Measurements from ENCODE around the gene BCORL1.

BCORL1 gene

GRCh38 chrX:130048686-130049222 lies 66.3 kb downstream of the BCORL1 start:
- no peak overlapping the region for H3K4me3 ChIP-seq (ENCODE audit: low read length)
- no peak for DNase-seq (ENCODE audit: low read depth, low spot score)

GRCh38 chrX:130049821-130050220 lies 67.4 kb downstream of the BCORL1 start:
- no peak for DNase-seq (ENCODE audit: low read depth, low spot score)
- H3K4me3 ChIP-seq (ENCODE audit: low read length): no peak overlapping the region

- H3K4me3 ChIP-seq (ENCODE audit: low read length): no peak overlapping the region
- no peak for DNase-seq (ENCODE audit: low read depth, low spot score)
These were observed 68.9 kb downstream of the BCORL1 start for GRCh38 chrX:130051176-130051845.

- DNase-seq (ENCODE audit: low read depth, low spot score): no peak
These were observed 70.8 kb downstream of the BCORL1 start for GRCh38 chrX:130053236-130053635.

GRCh38 chrX:130055103-130055502 lies 72.7 kb downstream of the BCORL1 start:
- no peak overlapping the region for H3K4me3 ChIP-seq (ENCODE audit: low read length)
- no peak for DNase-seq (ENCODE audit: low read depth, low spot score)

More at GRCh38 chrX:130053236-130053635, 70.8 kb downstream of the BCORL1 start:
- no peak overlapping the region for H3K4me3 ChIP-seq (ENCODE audit: low read length)

GRCh38 chrX:130055899-130056298 lies 73.5 kb downstream of the BCORL1 start:
- no peak overlapping the region for H3K4me3 ChIP-seq (ENCODE audit: low read length)
- no peak for DNase-seq (ENCODE audit: low read depth, low spot score)

- no peak overlapping the region for H3K4me3 ChIP-seq (ENCODE audit: low read length)
- DNase-seq (ENCODE audit: low read depth, low spot score): no peak
These were observed 74.8 kb downstream of the BCORL1 start for GRCh38 chrX:130057209-130057608.

GRCh38 chrX:130058652-130059051 lies 76.2 kb downstream of the BCORL1 start:
- DNase-seq (ENCODE audit: low read depth, low spot score): no peak
- H3K4me3 ChIP-seq (ENCODE audit: low read length): no peak overlapping the region

GRCh38 chrX:130060122-130061069 lies 78.0 kb downstream of the BCORL1 start:
- no peak for DNase-seq (ENCODE audit: low read depth, low spot score)
- H3K4me3 ChIP-seq (ENCODE audit: low read length): peak overlapping the region; percentile 30

GRCh38 chrX:130066975-130067615 lies 84.7 kb downstream of the BCORL1 start:
- DNase-seq (ENCODE audit: low read depth, low spot score): no peak
- no peak overlapping the region for H3K4me3 ChIP-seq (ENCODE audit: low read length)

- no peak for DNase-seq (ENCODE audit: low read depth, low spot score)
- no peak overlapping the region for H3K4me3 ChIP-seq (ENCODE audit: low read length)
These were observed 89.3 kb downstream of the BCORL1 start for GRCh38 chrX:130071611-130072344.

- no peak for DNase-seq (ENCODE audit: low read depth, low spot score)
These were observed 89.9 kb downstream of the BCORL1 start for GRCh38 chrX:130072345-130072740.

GRCh38 chrX:130075777-130076176 lies 93.3 kb downstream of the BCORL1 start:
- H3K4me3 ChIP-seq (ENCODE audit: low read length): no peak overlapping the region

More at GRCh38 chrX:130072345-130072740, 89.9 kb downstream of the BCORL1 start:
- no peak overlapping the region for H3K4me3 ChIP-seq (ENCODE audit: low read length)

GRCh38 chrX:130079824-130080406 lies 97.5 kb downstream of the BCORL1 start:
- peak; percentile 52 for DNase-seq (ENCODE audit: low read depth, low spot score)
- no peak overlapping the region for H3K4me3 ChIP-seq (ENCODE audit: low read length)

More at GRCh38 chrX:130075777-130076176, 93.3 kb downstream of the BCORL1 start:
- DNase-seq (ENCODE audit: low read depth, low spot score): no peak

- no peak overlapping the region for H3K4me3 ChIP-seq (ENCODE audit: low read length)
- no peak for DNase-seq (ENCODE audit: low read depth, low spot score)
These were observed 98.4 kb downstream of the BCORL1 start for GRCh38 chrX:130080791-130081367.

- DNase-seq (ENCODE audit: low read depth, low spot score): no peak
These were observed 99.1 kb downstream of the BCORL1 start for GRCh38 chrX:130081421-130082045.

GRCh38 chrX:130082244-130083106 lies 100.0 kb downstream of the BCORL1 start:
- peak; percentile 65 for DNase-seq (ENCODE audit: low read depth, low spot score)
- H3K4me3 ChIP-seq (ENCODE audit: low read length): peak overlapping the region; percentile 37

More at GRCh38 chrX:130081421-130082045, 99.1 kb downstream of the BCORL1 start:
- no peak overlapping the region for H3K4me3 ChIP-seq (ENCODE audit: low read length)

All from Jurkat, Clone E6-1 (cell line).